ENCODE results near the gene MED16.

The MED16 gene

DNA sequence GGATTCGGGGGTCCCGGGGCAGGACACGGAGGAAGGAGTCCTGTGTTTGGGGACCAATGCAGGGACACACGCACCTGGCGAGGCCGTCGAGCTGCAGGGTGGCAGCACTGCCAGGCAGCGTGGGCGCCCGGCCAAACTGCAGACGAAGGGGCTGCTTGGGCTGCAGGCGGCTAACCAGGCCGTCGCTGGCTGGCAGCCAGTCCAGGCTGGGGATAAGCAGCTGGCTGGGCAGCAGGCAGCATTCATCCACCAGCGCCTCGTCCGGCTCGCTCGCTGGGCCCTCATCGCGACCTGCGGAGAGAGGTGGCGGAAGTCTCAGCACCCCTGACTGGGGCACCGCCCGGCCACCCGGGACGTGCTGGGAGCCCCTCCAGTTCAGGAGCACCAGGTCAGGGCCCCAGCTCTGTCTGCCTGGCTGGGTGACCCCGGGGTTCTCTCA lies 22.0 kb downstream of the MED16 start:
- H3K27ac ChIP-seq, result no peak overlapping the region
- no peak for TF ChIP-seq CTCF (conservative IDR thresholded peaks at IDR 0.05)

DNA sequence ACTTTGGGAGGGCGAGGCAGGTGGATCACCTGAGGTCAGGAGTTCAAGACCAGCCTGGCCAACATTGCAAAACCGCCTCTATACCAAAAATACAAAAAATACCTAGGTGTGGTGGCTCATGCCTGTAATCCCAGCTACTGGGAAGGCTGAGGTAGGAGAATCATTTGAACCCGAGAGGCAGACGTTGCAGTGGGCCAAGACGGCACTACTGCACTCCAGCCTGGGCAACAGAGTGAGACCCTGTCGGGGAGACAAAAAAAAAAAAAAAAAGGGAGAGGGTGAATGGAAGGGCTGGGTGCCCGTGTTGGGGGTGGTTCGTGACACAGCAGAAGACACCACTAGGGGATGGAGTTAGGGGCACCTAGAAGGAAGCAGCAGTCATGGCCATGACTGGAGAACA lies 22.7 kb downstream of the MED16 start:
- H3K27ac ChIP-seq, result no peak overlapping the region
- no peak for TF ChIP-seq CTCF (conservative IDR thresholded peaks at IDR 0.05)

- H3K27ac ChIP-seq, result no peak overlapping the region
- TF ChIP-seq CTCF (conservative IDR thresholded peaks at IDR 0.05), result no peak
Observed at GRCh38 chr19:869245-870177, 23.5 kb downstream of the MED16 start.

DNA sequence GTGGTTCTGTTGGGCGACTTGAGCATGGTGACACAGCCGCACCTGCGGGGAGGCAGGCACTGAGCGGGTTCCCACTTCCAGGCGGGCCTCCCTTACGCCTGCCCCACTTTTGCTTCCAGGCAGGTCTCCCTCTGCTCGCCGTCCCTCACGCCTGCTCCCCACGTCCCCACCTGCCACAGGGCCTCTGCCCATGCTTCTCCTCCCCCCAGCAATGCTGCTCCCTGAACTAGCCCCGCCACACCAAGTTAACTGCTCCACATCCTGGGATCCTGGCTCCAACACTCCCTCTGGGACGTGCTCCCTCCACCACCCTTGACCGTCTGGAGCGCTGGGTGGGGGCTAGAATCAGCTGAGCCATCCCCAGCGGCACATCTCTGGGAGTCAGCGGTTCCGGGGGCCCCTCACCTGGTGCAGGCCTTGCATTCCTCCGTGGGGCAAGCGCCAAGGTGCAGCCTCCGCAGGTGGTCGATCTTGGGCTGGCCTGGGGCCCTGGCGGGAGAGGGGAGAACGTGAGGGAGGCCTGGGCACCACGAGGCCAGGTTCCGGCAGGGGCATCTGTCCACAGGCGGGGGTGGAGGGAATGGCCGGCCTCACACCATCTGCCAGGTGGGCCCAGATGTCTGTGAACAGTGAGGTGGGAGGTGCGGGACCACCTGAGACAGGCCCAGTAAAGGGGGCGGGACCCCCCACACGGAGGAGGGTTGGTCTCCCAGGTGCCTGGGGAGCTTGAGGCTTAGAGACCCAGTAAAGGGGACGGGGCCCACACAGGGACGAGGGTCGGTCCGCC lies 24.3 kb downstream of the MED16 start:
- TF ChIP-seq CTCF (conservative IDR thresholded peaks at IDR 0.05), result no peak
- no peak overlapping the region for H3K27ac ChIP-seq

- H3K27ac ChIP-seq, result no peak overlapping the region
- no peak for TF ChIP-seq CTCF (conservative IDR thresholded peaks at IDR 0.05)
Observed at GRCh38 chr19:867855-868457, 25.0 kb downstream of the MED16 start.

DNA sequence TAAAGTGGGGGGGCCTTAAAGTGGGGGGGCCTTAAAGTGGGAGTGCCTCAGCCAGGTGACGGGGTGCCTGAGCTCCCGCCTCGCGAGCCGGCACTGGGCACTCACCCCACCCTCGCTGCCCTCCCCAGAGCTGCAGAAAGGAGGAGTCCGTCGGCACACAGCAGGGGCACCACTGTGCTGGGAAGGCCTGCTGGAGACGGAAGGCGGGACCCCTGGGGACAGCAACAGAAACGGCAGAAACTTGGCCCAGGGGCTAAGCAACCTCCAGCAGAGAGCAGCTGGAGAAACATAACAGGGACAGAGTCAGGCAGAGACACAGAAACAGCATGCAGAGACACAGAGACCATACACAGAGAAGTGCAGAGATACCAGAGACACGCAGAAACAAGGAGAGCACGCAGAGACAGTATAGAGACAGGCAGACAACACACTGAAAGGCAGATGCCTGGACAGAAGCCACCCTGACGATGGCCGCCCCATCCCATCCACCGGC lies 25.6 kb downstream of the MED16 start:
- H3K27ac ChIP-seq, result no peak overlapping the region
- TF ChIP-seq CTCF (conservative IDR thresholded peaks at IDR 0.05), result no peak

Measured in VCaP (cell line).